Fibroblast of peridontal ligament (primary cell): Measurements from ENCODE around the gene MLLT3.
A peak's percentile ranks its signal among the peaks of the same experiment; 100 is the strongest.

Experiments used
- DNase-seq: peaks from one replicate; pipeline ENCODE4 v3.0.0-alpha.2; 2010; ENCODE audit errors: extremely low read depth

MLLT3 gene

DNA sequence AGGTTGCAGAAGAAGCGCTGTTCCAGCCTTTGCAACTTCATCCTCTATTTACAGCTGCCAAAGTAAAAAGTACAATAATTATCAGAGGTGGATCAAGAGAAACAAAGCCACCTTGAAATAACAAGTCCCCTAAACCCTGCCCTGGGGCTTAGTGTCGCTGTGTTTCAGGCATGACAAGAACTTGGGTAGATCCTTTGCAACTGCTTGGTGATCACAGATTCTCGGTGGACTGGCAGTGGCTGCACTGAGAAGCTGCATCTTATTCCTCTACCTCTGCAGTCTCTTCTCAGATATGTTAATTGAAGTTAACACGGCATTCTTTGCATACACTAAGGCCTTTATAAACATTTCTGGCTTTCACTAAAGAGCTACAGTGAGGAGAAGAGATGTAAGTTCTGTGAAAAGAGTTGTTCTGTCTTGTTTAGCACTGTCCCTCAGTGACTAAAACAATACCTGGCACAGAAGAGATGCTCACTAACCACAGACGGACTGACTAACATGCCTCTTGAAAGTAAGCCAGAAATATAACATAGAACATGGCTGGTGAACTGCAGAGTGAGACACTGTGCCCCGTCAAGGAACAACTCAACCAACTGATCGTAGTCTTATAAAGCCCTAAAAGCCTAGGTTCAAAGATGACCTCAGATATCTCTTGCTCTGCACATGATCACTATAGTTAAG lies 144.2 kb downstream of the MLLT3 start:
- peak; percentile 3 for DNase-seq

DNA sequence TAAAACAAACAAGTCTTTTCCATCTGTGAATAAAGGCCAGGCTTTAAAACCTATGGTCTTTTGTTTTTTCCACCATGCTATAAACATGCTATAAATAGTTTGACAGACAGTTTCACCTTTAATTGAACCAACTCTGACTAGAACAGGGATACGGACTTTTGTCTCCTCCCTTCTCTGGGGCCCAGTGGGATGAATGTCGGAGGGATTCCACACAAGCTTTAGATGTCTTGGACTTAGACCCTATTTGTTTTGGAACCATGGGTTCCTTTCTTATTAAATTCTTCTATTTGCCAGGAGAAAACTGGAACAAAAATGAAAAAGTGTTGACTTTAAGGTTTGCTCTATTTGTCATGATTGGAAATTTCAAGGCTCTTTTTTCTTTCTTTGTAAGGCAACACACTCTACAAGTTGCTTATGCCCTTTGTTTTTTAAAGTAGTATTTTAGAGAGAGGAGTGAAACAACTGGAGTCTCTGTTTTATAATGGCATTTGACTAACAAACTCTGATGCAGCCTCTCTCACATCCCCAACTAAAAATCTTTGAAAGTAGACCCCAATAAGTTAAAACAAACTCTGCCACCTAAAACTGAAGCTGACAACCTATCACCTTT lies 145.3 kb downstream of the MLLT3 start:
- peak; percentile 5 for DNase-seq

DNA sequence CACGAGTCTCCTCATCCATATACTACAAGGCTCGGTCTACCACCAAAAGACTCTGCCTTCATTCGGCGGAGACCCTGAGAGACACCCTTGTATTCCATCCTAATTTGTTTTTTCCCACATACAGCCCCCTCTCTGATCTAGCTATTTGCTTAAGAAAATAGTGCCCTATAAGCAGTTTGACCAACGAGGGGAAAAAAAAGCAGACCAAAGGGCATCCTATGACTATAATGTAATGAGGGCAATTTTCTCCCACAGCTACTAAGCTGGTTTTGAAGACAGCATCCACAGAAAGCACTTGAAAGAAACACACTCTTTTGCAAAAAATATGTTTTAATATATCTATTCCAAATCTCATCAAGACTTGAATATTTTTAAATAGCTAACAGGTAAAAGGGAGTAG lies 147.8 kb downstream of the MLLT3 start:
- DNase-seq = no peak

DNA sequence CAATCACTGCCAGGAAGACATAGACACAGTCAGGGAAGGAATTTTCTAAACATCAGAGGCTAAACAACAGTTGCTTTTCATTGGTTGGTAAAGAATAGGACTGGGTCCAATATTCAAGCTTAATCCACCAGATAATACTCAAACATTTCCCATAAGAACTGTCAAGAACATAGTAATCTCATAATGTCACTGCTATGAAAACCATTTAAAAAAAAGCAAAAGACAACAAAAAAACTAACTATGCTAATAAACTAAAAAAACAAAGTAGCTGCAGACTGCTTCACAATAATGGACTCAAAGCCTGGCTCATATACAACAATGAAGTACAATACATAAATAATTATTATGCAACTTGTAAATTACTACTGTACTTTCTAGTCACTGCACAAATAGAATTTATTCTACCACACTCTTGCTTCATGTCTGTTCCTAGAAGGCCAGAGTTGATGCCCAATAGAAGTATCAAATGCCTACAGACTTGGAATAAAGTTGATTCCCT lies 148.7 kb downstream of the MLLT3 start:
- DNase-seq = peak; percentile 33

DNA sequence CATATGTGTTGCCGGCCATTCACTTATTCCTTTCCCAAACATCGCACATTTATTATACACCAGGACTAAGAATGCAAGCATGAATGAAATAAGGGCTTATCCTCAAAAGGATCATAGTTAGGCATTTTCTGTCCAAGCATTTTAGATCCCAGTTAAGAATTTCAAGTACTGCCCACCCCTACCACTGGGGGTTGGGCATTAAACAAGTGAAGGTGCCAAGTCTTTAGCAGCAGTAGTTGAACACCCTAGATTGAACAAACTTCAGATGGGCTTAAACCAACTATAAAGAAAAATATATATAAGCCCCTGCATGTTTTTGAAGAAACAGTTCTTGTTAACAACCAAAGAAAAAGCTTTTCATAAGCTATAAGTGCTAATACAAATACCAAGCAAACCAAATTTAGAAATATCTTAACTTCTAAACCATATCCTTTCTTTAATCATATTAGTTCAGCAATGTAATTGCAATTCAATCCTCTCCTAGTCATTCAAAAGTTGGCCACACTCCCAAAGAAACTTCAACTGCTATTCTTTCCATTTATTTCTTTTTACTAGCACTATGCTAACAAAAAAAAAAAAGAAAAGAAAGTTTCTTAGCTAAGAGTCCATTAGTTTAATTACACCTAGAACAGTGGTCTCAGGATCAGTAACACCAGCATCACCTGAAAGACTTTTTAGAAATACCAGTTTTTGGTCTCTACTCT lies 149.8 kb downstream of the MLLT3 start:
- DNase-seq = peak; percentile 48

DNA sequence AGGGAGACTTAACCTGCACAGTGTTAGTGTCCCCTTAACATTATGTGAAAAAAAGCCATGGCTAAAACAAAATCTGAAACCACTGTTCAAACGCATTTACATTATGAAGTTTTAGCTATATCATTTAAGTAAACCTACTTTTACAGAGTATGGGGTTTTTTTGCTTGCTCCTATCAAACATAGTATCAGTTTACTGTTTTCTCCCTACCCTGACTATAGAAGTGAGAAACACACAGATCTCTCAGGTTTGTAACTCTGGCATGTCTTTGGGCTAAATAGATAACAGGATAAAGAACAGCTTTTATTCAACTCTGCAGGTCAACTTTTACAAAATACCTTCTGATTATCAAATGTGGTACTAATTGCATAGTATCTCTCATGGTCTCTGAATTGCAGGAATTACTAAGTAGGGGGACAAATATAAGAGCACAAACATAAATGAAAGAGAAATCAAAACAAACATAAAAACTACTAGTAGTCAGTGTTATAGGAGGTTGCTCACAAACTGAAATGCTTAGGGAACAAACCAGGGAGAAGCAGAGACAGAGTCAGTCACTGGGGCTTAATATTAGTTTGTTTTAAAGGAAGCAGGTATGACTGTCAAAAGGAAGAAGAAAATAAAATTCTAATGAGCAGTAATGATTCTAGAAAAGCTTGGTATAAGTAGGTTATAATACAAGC lies 155.8 kb downstream of the MLLT3 start:
- no peak for DNase-seq

DNA sequence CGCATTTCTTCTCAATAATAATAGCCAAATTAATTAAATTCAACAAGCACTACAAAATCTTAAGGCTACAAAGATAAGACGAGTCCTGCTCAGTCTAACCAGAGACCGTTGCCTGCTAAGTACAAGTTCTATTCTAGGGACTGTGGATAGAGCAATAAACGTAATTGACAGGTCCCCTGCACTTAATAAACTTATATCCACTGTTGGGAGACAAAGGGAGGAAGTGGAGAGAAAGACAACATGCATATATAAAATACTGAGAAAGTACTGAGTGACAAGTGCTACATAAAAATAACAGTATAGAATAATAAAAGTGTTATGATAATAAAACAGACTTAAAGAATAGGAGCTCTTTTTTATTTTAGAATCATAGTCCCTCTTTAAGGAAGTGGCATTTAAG lies 158.1 kb downstream of the MLLT3 start:
- no peak for DNase-seq

DNA sequence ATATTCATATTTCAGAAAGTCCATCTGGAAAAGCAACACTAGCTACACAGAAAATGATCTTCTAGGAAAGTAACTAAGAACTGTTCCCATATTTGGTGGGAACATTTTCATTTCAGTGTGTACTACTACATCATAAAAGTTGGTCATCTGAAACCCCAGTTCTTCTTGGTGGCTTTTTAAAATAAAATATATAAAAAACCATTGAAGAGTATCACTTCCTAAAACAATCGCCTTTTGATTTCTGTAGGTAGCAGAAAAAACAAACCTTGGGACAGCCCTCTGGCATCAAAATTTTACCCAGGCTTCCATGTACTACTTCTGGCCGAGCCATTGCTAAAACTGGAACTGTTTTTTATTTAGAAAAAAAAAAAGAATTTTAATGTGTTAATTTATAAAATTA lies 158.5 kb downstream of the MLLT3 start:
- DNase-seq = no peak

DNA sequence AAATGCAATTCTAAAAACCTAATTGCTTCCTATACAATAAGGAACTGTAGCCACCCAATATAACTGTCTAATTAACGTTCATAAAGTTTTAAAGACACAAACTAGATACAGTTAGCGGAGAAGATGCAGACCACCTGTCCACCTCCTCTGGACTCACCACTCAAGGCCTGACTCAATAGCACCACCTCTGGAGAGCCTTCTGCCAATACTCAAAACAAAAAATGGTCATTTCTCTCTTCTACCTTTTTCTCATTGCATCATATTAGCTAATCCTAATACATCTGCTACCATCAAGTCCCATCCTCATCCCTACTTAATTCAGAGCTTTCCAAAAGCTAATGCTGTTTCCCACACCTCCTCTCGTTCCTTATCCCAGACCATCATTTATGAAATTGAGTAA lies 159.9 kb downstream of the MLLT3 start:
- DNase-seq = no peak

DNA sequence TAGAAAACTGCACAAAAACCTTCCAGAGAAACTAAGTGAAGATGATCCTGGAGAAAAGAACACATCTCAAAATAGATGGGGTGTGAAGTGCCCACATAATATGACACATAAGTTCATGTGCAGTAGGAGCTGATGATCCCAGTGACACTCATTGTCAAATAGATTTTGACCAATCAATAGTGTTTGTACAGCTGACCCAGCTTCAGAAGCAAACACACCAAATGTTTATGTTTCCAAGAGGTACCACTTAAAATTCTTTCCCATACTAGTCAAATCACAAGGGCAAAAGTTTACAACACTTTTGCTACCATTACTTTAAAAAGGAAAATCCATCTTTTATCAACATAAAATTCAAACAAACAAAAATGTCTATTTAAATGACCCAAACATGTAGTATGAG lies 175.0 kb downstream of the MLLT3 start:
- peak; percentile 10 for DNase-seq

DNA sequence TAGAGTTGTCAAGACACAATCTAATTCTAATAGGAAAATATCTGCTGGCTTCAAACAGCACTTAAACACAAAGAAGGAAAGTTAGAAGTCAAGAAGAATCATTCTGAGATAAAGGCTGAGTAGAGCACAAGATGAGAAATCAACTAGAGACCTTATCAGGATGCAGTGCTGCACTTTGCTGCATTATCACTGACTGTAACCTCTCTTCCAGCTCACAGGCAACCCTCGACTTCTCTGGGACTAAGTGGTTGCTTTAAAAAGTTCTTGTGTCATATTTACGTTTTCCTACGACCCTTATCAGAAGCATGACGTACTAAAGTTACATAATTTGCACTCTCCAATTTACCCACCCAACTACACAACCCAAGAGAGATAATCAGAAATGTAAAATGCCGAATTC lies 176.1 kb downstream of the MLLT3 start:
- no peak for DNase-seq

DNA sequence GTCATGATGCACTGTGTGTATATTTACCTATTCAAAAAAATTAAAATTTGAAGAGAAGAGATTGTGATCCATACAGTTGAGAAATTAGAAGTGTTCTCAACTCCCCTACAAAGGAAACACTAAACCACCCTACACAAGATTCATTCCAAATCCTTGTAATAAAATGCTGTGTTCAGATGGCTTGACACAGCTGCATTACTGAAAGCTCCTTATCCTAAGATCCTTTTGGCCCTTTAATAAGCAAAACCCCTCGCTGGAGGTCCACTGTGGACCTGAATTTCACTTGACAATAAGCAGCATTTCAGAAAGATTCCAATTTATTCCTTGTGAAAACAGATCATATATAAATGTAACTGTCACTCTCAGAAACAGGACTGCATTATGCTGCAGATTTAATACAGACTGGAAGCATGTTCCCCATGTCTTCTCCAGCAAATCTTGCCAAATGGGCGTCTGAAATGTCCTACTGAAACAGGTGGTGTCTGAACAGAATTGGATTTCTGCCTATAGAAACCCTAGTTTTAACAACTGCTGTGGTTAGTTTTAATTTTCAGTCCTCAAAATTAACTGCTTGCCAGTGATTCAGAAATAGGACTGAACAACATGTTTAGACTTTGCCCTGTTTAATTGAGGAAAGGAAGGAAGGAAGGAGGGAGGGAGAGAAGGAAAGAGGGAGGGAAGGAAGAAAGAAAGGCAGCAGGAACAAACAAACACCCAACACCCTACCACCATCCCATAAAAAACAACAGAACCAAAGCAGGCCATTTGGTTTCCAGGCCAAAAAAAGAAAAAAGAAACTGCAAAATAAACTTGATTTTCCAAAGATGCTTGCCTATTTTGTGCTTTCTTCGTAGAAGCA lies 179.6 kb downstream of the MLLT3 start:
- DNase-seq = no peak

DNA sequence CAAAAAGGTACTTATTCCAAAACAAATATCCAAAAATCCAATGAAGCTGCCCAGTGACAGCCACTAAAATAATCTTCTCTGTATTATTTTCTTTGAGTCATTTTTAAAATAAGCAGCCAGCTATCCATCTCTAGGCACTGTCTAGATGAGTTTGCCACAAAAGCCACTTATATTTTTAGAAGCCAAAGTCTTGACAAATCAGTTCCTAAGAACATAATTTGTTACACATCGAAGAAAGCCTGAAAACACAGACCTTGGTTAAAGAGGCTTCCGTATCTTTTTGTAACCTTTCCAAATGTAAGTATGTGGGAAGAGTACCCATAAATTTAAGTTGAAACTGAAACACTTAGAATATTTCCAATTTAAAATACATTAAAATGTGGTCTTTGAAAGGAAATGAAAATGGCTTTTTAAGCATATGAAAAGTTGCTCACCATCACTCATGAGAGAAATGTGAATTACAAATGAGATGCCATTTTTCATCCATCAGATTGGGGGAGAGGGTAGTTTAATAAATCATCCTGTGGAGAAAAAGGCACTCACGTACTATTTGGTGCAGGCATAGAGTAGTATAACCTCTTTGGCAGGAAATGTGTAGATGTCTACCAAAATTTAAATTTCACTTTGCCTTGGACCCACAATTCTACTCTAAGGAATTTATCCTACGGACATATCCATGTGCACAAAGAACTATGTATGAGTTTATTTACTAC lies 180.4 kb downstream of the MLLT3 start:
- DNase-seq = peak; percentile 15

DNA sequence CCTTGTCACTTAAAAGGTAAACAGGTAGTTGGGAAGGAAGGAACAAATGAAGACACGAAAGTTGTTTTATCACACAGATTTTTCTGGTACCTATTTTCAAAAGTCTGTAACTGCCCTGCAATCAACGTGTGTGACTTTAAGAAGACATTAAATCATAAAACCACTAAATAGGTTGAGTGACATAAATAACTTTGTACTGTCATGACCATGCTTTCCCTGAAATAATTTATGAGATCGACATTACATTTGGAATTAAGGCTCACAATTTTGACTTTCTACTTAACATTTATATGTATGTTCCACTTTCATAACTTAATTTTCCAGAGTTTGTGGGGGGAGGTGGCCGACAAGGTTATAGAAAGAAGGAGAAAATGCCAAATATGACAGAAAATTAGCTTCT lies 181.1 kb downstream of the MLLT3 start:
- DNase-seq = no peak

DNA sequence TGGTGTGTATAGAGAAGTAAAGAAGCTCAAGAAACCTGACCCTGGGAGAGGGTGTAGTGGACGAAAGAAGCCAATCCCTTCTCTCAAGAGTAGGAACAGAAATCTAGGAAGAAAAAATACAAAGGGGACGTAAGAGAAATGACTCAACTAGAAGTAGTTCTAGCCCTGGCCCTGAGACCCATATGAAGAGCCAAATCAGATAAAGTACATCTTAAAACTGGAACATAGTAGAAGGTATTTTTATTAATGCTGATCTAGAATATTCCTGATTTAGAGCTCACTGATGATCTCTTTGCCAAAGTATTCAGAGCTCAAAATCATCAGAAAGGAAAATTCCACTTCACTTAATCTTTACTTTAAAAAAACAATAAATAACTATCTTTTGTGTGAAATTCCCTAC lies 184.8 kb downstream of the MLLT3 start:
- no peak for DNase-seq

DNA sequence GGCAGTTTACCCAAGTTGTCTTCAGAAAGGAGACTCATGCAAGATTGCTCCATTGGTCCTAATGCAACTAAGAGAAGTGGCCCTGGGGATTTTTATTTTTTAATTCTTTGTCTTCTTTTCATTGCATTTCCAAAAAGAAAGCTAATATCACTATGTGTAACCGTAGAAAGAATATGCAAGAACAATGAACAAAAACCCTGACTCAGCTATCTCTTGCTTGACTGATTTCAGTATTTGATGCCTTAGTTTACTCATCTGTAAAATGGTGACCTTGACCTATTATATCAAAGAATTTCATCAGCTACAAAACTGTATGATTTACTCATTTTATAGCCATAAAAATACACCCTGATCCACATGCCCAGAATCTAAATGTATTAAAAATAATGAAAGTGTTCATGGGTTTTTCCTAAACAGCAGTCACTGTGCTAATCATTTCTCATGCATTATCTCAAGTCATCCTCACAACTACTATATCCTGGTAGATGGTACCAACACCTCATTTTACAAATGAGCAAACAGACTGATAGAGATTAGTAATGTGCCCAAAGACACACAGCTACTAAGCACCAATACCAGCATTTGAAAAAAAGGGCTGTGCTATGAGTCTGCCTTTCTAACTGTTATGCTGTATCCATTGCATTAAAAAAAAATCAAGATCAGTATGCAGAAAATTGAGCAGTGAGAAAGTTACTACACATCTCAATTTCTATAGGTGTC lies 185.7 kb downstream of the MLLT3 start:
- DNase-seq = no peak

DNA sequence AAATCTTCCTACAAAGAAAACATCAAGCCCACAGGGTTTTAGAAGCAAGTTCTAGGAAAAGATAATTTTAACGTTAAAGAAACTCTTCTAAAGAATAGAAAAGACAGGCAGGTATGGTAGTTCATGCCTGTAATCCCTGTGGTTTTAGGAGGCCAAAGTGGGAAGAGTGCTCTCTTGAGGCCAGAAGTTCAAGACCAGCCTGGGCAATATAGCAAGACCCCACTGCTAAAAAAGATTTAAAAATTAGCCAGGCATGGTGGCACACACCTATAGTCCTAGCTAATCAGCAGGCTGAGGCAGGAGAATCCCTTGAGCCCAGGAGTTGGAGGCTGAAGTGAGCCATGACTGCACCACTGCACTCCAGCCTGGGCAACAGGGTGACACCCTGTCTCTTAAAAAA lies 193.3 kb downstream of the MLLT3 start:
- DNase-seq = no peak

DNA sequence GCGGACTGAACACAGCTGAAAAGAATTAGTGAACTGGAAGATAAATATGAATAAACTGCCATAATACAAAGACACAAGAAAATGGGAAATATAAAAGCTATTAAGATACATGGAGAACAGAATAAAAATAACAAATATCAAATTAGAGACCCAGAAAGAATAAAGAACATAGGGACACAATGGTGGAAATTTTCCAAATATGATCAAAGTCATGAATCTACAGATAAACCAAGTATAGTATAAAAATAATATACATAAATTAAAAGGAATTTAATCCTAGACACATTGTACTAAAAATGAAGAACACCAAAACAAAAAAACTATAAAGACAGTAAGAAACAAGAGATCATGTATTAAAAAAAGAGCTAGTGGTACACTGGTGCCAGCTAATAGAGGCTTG lies 194.9 kb downstream of the MLLT3 start:
- DNase-seq = no peak

DNA sequence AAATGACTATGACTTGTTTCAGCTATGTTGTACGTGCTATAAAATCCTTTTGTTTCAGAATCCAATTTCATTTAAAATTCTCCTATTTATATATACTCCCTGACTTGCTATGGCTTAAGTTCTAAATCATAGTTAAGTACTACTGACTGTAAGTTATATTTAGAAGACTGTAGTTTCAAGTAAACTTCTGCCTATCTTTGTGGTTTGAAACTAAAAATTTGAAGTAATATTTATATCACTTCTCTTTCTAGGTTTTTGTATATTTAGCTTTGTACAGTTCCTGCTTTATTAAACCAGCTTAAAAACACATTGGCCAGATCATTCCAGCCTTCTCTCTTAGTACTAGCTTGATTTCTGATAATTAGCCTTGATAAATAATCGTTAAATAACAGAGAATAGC lies 196.3 kb downstream of the MLLT3 start:
- no peak for DNase-seq

DNA sequence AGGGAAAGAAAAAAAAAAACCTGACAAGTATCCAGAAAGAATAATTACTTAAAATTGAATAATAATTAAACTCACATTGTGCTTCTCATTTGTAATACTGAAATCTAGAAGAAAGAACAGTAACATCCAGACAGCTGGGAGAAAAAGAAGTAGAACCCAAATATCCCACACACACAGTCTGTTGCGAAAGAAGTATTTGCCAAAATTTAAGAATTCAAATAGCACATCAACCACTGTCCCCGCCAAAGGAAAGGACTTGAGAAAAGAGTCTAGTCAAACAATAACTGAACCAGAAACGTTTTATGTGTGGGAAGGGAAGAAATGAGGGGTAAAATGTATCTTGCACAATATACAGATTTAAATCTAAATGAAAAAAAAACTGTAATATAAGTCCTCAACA lies 202.8 kb downstream of the MLLT3 start:
- peak; percentile 9 for DNase-seq
